Testis (tissue), 2 donors: ENCODE results near the gene FIP1L1.
"Not testable (repeated sequence)": the region's sequence is repeated elsewhere in the genome, so short reads cannot be mapped to it uniquely, and the experiment has no call there.

Source experiments
- POLR2A ChIP-seq: fragments of 450-650 bp; IDR thresholded peaks from one replicate; pipeline ENCODE4 v1.6.1; 2017; ENCODE audit warnings: antibody characterized with exemption, mild to moderate bottlenecking, moderate library complexity
- TF ChIP-seq, protein P1 (sequence below), 3 experiments: fragments of 450-650 bp in 2 of 3; fragments of 200-600 bp in 1 of 3; sonication (generic) in 1 of 3; IDR thresholded peaks; one replicate each; pipeline ENCODE4 v1.5.1; 2016 to 2019; ENCODE audit warnings: antibody characterized with exemption in 3 of 3, mild to moderate bottlenecking in 2 of 3, moderate library complexity in 1 of 3

DNA sequence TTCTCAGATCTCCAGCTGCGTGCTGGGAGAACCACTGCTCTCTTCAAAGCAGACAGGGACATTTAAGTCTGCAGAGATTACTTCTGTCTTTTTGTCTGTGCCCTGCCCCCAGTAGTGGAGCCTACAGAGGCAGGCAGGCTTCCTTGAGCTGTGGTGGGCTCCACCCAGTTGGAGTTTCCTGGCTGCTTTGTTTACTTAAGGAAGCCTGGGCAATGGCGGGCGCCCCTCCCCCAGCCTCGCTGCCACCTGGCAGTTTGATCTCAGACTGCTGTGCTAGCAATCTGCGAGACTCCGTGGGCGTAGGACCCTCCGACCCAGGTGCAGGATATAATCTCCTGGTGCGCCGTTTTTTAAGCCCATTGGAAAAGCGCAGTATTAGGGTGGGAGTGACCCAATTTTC, 32.0 kb downstream of the FIP1L1 start:
- TF ChIP-seq, protein P1, sequence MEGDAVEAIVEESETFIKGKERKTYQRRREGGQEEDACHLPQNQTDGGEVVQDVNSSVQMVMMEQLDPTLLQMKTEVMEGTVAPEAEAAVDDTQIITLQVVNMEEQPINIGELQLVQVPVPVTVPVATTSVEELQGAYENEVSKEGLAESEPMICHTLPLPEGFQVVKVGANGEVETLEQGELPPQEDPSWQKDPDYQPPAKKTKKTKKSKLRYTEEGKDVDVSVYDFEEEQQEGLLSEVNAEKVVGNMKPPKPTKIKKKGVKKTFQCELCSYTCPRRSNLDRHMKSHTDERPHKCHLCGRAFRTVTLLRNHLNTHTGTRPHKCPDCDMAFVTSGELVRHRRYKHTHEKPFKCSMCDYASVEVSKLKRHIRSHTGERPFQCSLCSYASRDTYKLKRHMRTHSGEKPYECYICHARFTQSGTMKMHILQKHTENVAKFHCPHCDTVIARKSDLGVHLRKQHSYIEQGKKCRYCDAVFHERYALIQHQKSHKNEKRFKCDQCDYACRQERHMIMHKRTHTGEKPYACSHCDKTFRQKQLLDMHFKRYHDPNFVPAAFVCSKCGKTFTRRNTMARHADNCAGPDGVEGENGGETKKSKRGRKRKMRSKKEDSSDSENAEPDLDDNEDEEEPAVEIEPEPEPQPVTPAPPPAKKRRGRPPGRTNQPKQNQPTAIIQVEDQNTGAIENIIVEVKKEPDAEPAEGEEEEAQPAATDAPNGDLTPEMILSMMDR (IDR thresholded peaks at IDR 0.05) = not testable (repeated sequence)
- TF ChIP-seq POLR2A = not testable (repeated sequence)
